IMR-90 (cell line): ENCODE data around the gene CCL15. TPM values are rescaled to one million over a fixed set of nuclear protein-coding genes. Genes with fewer than 3 reads are reported as not detected.
A peak's percentile ranks its signal among the peaks of the same experiment; 100 is the strongest.

Experiments
- ATAC-seq: fragments of 200-7000 bp; cut with Tn5 transposase; 2 replicates; pipeline ENCODE4 v1.9.1; 2020; ENCODE audit warnings: low read depth, mild to moderate bottlenecking, moderate library complexity
- BruUV-seq: library from RNA; stranded (reverse); fragments of 400-500 nt; replicated peaks from 2 replicates; lab custom pipeline; 2021; lab: Mats Ljungman, UMichigan
- CTCF ChIA-PET: fragments of 300-600 bp; formaldehyde crosslinking; extraction: SDS; loops from one replicate; lab custom pipeline; 2021; ENCODE audit warnings: antibody characterized with exemption; lab: Yijun Ruan, JAX
- POLR2A ChIA-PET: fragments of 300-600 bp; sonication (Branson Sonifier 250); formaldehyde crosslinking; loops from one replicate; lab custom pipeline; 2022; ENCODE audit warnings: antibody characterized with exemption; ENCODE audit not compliant: unreplicated experiment; lab: Charles Lee
- DNase-seq: peaks from one replicate; pipeline ENCODE4 v3.0.0; 2013
- H2AFZ ChIP-seq: replicated peaks from 2 replicates; pipeline ENCODE3; 2013; ENCODE audit warnings: low read length, mild to moderate bottlenecking; ENCODE audit not compliant: poor library complexity
- H2AK5ac ChIP-seq: 2 replicates; pipeline ENCODE4 v1.6.1; 2013; ENCODE audit warnings: low read depth, low read length, inconsistent platforms
- H2AK9ac ChIP-seq: replicated peaks from 2 replicates; pipeline ENCODE3; 2013; ENCODE audit warnings: mild to moderate bottlenecking, low read depth, low read length, moderate library complexity; ENCODE audit not compliant: poor library complexity
- H2BK120ac ChIP-seq: 2 replicates; pipeline ENCODE4 v1.6.1; 2013; ENCODE audit warnings: low read depth, low read length, inconsistent platforms
- H2BK15ac ChIP-seq: 3 replicates; pipeline ENCODE4 v1.6.1; 2013; ENCODE audit warnings: low read depth, low read length, inconsistent platforms
- H2BK20ac ChIP-seq: 2 replicates; pipeline ENCODE4 v1.6.1; 2013; ENCODE audit warnings: low read depth, mild to moderate bottlenecking, inconsistent platforms, low read length, moderate library complexity
- H2BK5ac ChIP-seq: 2 replicates; pipeline ENCODE4 v1.6.1; 2013; ENCODE audit warnings: mild to moderate bottlenecking, low read depth, low read length, inconsistent platforms; ENCODE audit not compliant: poor library complexity, severe bottlenecking
- H3K14ac ChIP-seq: replicated peaks from 2 replicates; pipeline ENCODE4 v1.6.1; 2013; ENCODE audit warnings: low read depth, low read length, inconsistent platforms
- H3K18ac ChIP-seq: 2 replicates; pipeline ENCODE4 v1.6.1; 2013; ENCODE audit warnings: low read depth, low read length, control low read depth
- H3K23ac ChIP-seq: 2 replicates; pipeline ENCODE4 v1.6.1; 2013; ENCODE audit warnings: low read depth, low read length, inconsistent platforms
- H3K27ac ChIP-seq: 2 replicates; pipeline ENCODE4 v1.5.1; 2013; ENCODE audit warnings: mild to moderate bottlenecking, control low read depth, low read length; ENCODE audit not compliant: insufficient read depth
- H3K27me3 ChIP-seq: 2 replicates; pipeline ENCODE4 v1.6.1; 2013; ENCODE audit warnings: low read length; ENCODE audit not compliant: control insufficient read depth, insufficient read depth
- H3K36me3 ChIP-seq: 2 replicates; pipeline ENCODE4 v1.6.1; 2013; ENCODE audit warnings: low read length, mixed read lengths; ENCODE audit not compliant: control insufficient read depth, insufficient read depth
- H3K4ac ChIP-seq: 2 replicates; pipeline ENCODE4 v1.6.1; 2013; ENCODE audit warnings: low read depth, low read length, inconsistent platforms
- H3K4me1 ChIP-seq: 2 replicates; pipeline ENCODE4 v1.6.1; 2013; ENCODE audit warnings: low read length, mixed read lengths; ENCODE audit not compliant: control insufficient read depth, insufficient read depth
- H3K4me2 ChIP-seq: 2 replicates; pipeline ENCODE4 v1.6.1; 2013; ENCODE audit warnings: low read depth, mild to moderate bottlenecking, control low read depth, low read length, moderate library complexity
- H3K4me3 ChIP-seq: 2 replicates; pipeline ENCODE4 v1.5.1; 2013; ENCODE audit warnings: low read depth, mild to moderate bottlenecking, control low read depth, low read length, moderate library complexity; ENCODE audit not compliant: insufficient read depth
- H3K56ac ChIP-seq: 2 replicates; pipeline ENCODE4 v1.6.1; 2013; ENCODE audit warnings: low read length, inconsistent platforms; ENCODE audit not compliant: insufficient read depth; ENCODE audit errors: extremely low read depth
- H3K79me1 ChIP-seq, 2 experiments: 2 replicates each; pipeline ENCODE4 v1.6.1; 2013; ENCODE audit warnings: low read length in 2 of 2, inconsistent platforms in 1 of 2, low read depth in 1 of 2
- H3K9ac ChIP-seq: 2 replicates; pipeline ENCODE4 v1.6.1; 2013; ENCODE audit warnings: low read depth, low read length, control low read depth
- H3K9me1 ChIP-seq: 2 replicates; pipeline ENCODE4 v1.6.1; 2013; ENCODE audit warnings: low read length, inconsistent platforms; ENCODE audit not compliant: insufficient read depth
- H3K9me3 ChIP-seq: 2 replicates; pipeline ENCODE4 v1.6.1; 2013; ENCODE audit warnings: low read length; ENCODE audit not compliant: control insufficient read depth, insufficient read depth
- H4K20me1 ChIP-seq: 2 replicates; pipeline ENCODE4 v1.6.1; 2013; ENCODE audit warnings: low read length, inconsistent platforms; ENCODE audit not compliant: insufficient read depth
- H4K5ac ChIP-seq: 2 replicates; pipeline ENCODE4 v1.6.1; 2013; ENCODE audit warnings: mild to moderate bottlenecking, low read depth, low read length, control low read depth
- H4K8ac ChIP-seq, 2 experiments: 2 replicates each; pipeline ENCODE4 v1.6.1; 2013; ENCODE audit warnings: low read depth in 2 of 2, low read length in 2 of 2, control low read depth in 1 of 2, inconsistent platforms in 1 of 2
- H4K91ac ChIP-seq: 2 replicates; pipeline ENCODE4 v1.6.1; 2013; ENCODE audit warnings: low read depth, low read length, inconsistent platforms; ENCODE audit not compliant: insufficient read depth
- BHLHE40 ChIP-seq: fragments of 150-350 bp; IDR thresholded peaks from 2 replicates; pipeline ENCODE4 v1.6.1; 2016; ENCODE audit warnings: mild to moderate bottlenecking, low read depth, low read length
- CEBPB ChIP-seq: IDR thresholded peaks from 2 replicates; pipeline ENCODE4 v1.6.1; 2012; ENCODE audit warnings: low read depth, low read length, improper control_type of control experiment
- CHD1 ChIP-seq: IDR thresholded peaks from 2 replicates; pipeline ENCODE4 v1.6.1; 2012; ENCODE audit warnings: low read depth, low read length, improper control_type of control experiment
- FOS ChIP-seq: fragments of 150-350 bp; IDR thresholded peaks from 2 replicates; pipeline ENCODE4 v1.6.1; 2016; ENCODE audit warnings: low read depth, low read length
- MAFK ChIP-seq: IDR thresholded peaks from 2 replicates; pipeline ENCODE4 v1.6.1; 2012; ENCODE audit warnings: low read depth, low read length, improper control_type of control experiment
- MAZ ChIP-seq: IDR thresholded peaks from 2 replicates; pipeline ENCODE4 v1.6.1; 2012; ENCODE audit warnings: low read depth, mild to moderate bottlenecking, low read length, improper control_type of control experiment, moderate library complexity, borderline replicate concordance
- MXI1 ChIP-seq: IDR thresholded peaks from 2 replicates; pipeline ENCODE4 v1.6.1; 2012; ENCODE audit warnings: low read depth, mild to moderate bottlenecking, low read length, moderate library complexity, borderline replicate concordance
- NFE2L2 ChIP-seq: fragments of 150-350 bp; IDR thresholded peaks from 2 replicates; pipeline ENCODE4 v1.6.1; 2016; ENCODE audit warnings: low read depth, mild to moderate bottlenecking, low read length
- RAD21 ChIP-seq: IDR thresholded peaks from 2 replicates; pipeline ENCODE4 v1.6.1; 2012; ENCODE audit warnings: low read length, improper control_type of control experiment
- RCOR1 ChIP-seq: IDR thresholded peaks from 2 replicates; pipeline ENCODE4 v1.6.1; 2012; ENCODE audit warnings: mild to moderate bottlenecking, low read length, improper control_type of control experiment; ENCODE audit not compliant: insufficient replicate concordance
- RFX5 ChIP-seq: IDR thresholded peaks from 2 replicates; pipeline ENCODE4 v1.8.0; 2012; ENCODE audit warnings: low read depth, mild to moderate bottlenecking, low read length, moderate library complexity
- WGBS, 2 experiments: methylation state at CpG; one replicate each; pipeline versions ENCODE4 v1.1.5 to v1.1.7; 2013; ENCODE audit warnings: missing lambda C conversion rate in 2 of 2; ENCODE audit not compliant: insufficient read length in 1 of 2; ENCODE audit errors: extremely low coverage in 2 of 2; 5-methylcytosine and 5-hydroxymethylcytosine counted together
- dilution Hi-C: fragments of 300-500 bp; cut with HindIII; formaldehyde crosslinking; loops from one replicate; pipeline ENCODE4 v1.14.3; 2018; ENCODE audit warnings: low sequenced_read_pairs; ENCODE audit not compliant: unreplicated experiment
- in situ Hi-C: fragments of 300-500 bp; cut with MboI; formaldehyde crosslinking; loops from 3 replicates; pipeline ENCODE4 v1.14.3; 2019; ENCODE audit warnings: low sequenced_read_pairs, inconsistent platforms, mixed read lengths
- intact Hi-C: fragments of 100-400 bp; cut with micrococcal nuclease; formaldehyde crosslinking; loops from 2 replicates; pipeline ENCODE4 v1.10.0; 2022
- polyA plus RNA-seq, 3 experiments: library from polyadenylated mRNA; depleted of rRNA; stranded (reverse); fragments of >200 nt; gene quantifications; 2 replicates each; pipeline ENCODE4 v1.2.3, GENCODE V29; 2012; ENCODE audit warnings: low replicate concordance in 1 of 3
- total RNA-seq: library from RNA; depleted of rRNA; stranded (reverse); fragments of >200 nt; gene quantifications from 2 replicates; pipeline ENCODE4 v1.2.3, GENCODE V29; 2012
- TF ChIP-seq, protein P1 (sequence below): fragments of 150-350 bp; IDR thresholded peaks from 2 replicates; pipeline ENCODE4 v1.6.1; 2017; ENCODE audit warnings: mild to moderate bottlenecking, antibody characterized with exemption, low read length, low read depth
- TF ChIP-seq, protein P2 (sequence below): conservative IDR thresholded peaks from 2 replicates; pipeline ENCODE4 v1.5.1; 2012; ENCODE audit warnings: mild to moderate bottlenecking, low read depth, low read length, improper control_type of control experiment
- TF ChIP-seq, protein P3 (sequence below): fragments of 150-350 bp; IDR thresholded peaks from 2 replicates; pipeline ENCODE4 v1.6.1; 2016; ENCODE audit warnings: low read depth, mild to moderate bottlenecking, low read length, moderate library complexity, borderline replicate concordance

Gene CCL15
- total and polyA plus RNA-seq, 2 of the 4 experiments (the other 2 are of a cell fraction): not detected

DNA sequence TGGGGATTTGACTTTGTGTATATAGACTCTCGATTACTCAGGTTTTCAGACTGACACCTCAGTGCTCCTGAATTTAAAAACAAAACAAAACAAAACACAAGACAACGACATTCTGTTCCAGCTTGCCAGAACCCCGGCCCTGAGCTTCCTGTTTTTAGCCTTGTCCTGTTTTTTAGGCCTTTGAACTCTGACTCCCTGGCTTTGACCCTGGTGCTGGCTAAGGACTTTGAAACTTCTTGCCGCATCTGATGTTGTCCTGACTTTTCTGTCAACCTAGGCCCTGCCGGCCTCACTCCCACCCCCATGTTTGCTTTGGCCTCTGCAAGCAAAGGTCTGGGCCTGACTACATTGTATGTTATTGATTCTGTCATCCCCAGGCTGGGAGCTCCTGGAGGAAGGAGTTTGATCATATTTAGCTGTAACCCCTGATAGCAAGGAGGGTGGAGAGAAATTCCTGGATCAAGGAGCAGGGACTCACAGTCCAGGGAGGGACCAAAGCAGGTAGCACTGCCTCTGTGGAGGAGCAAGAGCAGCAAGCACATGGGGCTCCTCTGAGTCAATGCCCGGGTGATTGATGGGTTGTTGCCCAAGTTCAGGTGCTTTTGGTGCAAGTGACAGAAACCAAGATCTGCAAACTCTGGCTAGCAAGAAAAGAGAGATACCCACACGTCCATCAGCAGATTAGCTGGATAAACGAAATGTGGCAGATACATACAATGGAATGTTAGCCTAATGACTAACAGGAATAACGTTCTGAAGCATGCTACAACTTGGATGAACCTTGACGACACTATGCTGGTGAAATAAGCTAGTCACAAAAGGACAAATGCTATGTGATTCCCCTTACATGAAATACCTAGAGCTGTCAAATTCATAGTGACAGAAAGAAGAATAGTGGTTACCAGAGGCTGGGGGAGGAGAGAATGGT is 27.8 kb downstream of the CCL15 start:
- Histone ChIP-seq H3K23ac (no peak overlapping the region), H4K8ac (no peak overlapping the region), H2AK9ac (no peak overlapping the region), H3K9ac (no peak overlapping the region), H2BK15ac (no peak overlapping the region), H4K5ac (no peak overlapping the region), H3K4me3 (no peak overlapping the region), H3K4me2 (no peak overlapping the region), H3K4me1 (peaks cover 6% of the 10 kb centered on the region), H4K91ac (no peak overlapping the region), H3K9me1 (no peaks in the 10 kb centered on the region; the same call in 1 of the 2 replicates), H3K56ac (no peak overlapping the region), H4K20me1 (no peaks in the 10 kb centered on the region), H3K14ac (no peak overlapping the region), H2AK5ac (no peak overlapping the region), H3K27me3 (peaks cover 3% of the 10 kb centered on the region; the same call in 1 of the 2 replicates), H3K79me1 (no peaks in the 10 kb centered on the region), H2BK5ac (no peak overlapping the region), H3K9me3 (no peaks in the 10 kb centered on the region), H2BK20ac (no peak overlapping the region), H2BK120ac (no peak overlapping the region), H3K27ac (no peak overlapping the region), H2AFZ (peak overlapping the region; percentile 47), H3K4ac (no peak overlapping the region), H3K18ac (no peak overlapping the region), H3K36me3 (no peaks in the 10 kb centered on the region)
- dilution Hi-C loops: no loop called here
- no TSS peak for BruUV-seq
- DNase-seq (peak; percentile 32), ATAC-seq (peak; percentile 56)
- intact Hi-C loops: no loop called here
- CTCF ChIA-PET: interaction anchor here (1.3 kb wide), 1 partner anchor 510 kb away, joined by 3 read pairs; no protein-coding TSS in a partner anchor
- 0% methylated on average over 1 of the region's 10 CpGs; no CpG with 5 or more reads in 1 of the 2 experiments for WGBS, 2 experiments
- POLR2A ChIA-PET: no interaction called here
- in situ Hi-C loops: loop anchor here (5.0 kb wide), 1 partner anchor 174 kb away; no protein-coding TSS in a partner anchor
- TF ChIP-seq CEBPB (no peak), FOS (no peak), RAD21 (no peak), MAFK (no peak), CHD1 (no peak), BHLHE40 (no peak), MXI1 (no peak), RCOR1 (no peak), NFE2L2 (no peak), RFX5 (no peak), MAZ (no peak)
- TF ChIP-seq, protein P1, sequence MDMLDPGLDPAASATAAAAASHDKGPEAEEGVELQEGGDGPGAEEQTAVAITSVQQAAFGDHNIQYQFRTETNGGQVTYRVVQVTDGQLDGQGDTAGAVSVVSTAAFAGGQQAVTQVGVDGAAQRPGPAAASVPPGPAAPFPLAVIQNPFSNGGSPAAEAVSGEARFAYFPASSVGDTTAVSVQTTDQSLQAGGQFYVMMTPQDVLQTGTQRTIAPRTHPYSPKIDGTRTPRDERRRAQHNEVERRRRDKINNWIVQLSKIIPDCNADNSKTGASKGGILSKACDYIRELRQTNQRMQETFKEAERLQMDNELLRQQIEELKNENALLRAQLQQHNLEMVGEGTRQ: no peak
- TF ChIP-seq, protein P2, sequence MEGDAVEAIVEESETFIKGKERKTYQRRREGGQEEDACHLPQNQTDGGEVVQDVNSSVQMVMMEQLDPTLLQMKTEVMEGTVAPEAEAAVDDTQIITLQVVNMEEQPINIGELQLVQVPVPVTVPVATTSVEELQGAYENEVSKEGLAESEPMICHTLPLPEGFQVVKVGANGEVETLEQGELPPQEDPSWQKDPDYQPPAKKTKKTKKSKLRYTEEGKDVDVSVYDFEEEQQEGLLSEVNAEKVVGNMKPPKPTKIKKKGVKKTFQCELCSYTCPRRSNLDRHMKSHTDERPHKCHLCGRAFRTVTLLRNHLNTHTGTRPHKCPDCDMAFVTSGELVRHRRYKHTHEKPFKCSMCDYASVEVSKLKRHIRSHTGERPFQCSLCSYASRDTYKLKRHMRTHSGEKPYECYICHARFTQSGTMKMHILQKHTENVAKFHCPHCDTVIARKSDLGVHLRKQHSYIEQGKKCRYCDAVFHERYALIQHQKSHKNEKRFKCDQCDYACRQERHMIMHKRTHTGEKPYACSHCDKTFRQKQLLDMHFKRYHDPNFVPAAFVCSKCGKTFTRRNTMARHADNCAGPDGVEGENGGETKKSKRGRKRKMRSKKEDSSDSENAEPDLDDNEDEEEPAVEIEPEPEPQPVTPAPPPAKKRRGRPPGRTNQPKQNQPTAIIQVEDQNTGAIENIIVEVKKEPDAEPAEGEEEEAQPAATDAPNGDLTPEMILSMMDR: no peak
- TF ChIP-seq, protein P3, sequence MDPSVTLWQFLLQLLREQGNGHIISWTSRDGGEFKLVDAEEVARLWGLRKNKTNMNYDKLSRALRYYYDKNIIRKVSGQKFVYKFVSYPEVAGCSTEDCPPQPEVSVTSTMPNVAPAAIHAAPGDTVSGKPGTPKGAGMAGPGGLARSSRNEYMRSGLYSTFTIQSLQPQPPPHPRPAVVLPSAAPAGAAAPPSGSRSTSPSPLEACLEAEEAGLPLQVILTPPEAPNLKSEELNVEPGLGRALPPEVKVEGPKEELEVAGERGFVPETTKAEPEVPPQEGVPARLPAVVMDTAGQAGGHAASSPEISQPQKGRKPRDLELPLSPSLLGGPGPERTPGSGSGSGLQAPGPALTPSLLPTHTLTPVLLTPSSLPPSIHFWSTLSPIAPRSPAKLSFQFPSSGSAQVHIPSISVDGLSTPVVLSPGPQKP: no peak
